Stimulated activated CD8-positive, alpha-beta memory T cell treated with anti-CD3 and anti-CD28 coated beads, Interleukin-15, amount 100 ng/mL, for 4 hours (primary cell): ENCODE results near the gene COBLL1.

ENCODE experiments used
- DNase-seq, 2 donors: peaks; one replicate each; pipeline ENCODE4 v3.0.0-alpha.2; 2020; ENCODE audit warnings: low read depth in 2 of 2

Gene COBLL1

DNA sequence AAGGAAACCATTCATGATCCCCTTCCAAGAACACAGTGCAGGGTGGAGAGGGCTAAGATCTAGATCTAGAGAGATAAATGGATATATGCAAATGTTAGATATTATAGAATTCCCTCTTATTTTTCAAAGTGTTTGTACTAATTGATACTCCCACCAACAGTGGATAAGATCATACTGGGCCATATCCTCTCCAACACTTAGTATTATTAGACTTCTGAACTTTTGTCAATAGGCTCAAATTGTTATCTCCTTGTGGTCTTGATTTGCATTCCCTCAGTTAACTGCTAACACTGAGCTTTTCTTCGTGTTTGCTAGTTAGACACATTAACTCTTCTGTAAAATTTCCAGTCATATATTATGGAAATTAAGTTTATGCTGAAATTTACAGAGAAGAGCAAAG, 163.9 kb downstream of the COBLL1 start:
- no peak for DNase-seq

DNA sequence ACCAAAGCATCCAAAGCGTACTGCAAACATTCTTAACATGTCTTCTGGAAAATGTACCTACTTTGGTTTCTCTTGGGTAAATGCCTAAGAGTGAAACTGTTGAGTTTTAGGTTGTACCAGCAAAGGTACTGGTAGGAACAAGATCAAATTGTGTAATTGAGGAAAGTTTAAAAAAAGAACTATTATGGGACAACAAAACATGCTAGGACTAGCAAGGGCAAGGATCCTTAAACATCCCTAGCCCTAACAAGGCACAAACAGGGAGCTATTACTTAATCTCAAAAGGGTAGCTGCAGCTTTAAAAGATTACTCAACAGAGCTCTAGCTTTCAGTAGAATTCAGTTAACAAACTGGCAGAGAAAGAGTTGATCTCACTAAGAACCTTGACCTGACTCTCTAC, 164.4 kb downstream of the COBLL1 start:
- no peak for DNase-seq

DNA sequence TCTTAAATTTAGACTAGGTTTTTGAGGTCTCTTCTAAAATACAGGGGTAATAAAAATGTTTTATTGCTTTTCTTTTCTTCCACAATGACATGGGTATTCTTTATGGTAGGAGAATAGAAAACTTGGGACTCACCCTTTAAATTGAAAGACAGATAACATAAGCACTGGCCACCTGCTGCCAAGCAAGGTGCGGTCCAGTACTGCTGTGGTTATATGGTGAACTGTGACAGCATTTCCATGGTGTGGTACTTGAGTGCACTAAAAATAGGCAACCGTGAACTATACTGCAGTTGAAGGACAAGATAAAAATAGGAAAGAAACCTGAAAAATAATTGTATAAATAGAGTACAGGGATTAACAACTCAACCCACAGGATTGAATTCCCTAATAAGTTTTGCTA, 165.9 kb downstream of the COBLL1 start:
- DNase-seq = no peak

DNA sequence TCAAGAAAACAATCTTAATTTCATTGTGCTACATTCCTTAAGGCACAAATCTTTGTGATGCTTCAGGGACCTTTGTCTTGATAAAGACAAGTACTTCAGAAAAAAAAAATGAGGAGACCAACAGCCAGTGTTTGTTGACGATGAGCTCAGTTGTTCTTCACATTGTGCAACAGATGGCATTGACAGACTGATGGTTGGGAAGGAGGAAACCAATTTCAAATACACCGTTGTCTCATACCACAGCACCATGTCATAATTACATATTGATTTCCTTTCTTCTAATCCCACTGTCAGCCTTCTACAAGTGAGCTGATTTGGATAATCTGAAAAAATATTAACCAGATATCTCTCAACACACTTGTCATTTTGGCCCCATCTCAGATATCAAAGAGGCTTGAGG, 166.6 kb downstream of the COBLL1 start:
- DNase-seq = no peak

DNA sequence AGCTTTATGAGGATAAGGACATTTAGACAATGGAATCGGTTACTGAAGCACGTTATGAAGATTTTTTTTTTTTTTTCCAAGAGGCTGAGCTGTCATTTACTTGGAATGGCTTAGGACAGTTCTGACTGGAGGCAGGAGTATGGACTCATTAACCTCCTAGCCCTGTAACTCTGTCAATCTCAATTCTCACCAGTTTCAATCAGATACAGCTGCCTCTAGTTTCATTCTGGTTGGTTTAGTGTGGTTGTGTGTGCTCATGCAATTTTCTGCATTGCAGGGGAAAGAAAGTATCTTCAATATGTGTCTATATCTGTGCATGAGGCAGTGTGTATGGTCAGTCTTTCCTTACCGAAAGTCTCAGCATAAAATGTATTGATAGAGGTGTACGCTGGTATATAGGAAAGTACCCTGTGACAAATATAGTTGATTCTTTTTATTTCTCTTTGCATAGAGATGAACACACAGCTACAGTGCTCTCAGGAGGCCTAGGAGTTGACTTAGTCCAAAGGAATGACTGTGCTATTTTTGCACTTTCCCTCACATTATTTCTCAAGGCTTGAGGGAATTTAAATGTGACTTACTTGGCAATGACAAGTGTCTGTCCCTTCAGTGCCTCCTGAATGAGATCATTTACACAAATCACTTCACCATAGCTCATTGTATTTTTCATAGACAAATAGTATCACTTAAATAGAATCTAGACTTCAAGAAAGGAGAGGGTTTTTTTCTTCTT, 169.8 kb downstream of the COBLL1 start:
- DNase-seq = no peak

DNA sequence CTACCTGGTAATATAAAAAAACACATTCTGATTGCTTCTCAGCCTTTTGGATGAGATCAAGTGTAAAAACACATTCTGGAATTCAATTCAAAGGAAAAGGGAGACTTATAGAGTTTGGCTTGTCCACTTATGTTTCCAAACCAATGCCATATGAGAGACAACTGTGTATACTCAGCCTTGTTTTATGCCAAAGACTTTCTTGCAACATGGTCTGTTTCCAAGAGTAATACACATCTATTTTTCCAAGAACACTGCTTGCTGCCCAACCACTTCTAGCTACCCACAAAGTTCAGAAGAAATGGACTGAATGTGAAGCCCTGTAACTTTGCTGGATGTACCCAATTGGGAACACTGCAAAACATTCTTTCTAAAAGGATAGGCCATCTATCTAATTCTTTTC, 172.3 kb downstream of the COBLL1 start:
- DNase-seq = no peak

DNA sequence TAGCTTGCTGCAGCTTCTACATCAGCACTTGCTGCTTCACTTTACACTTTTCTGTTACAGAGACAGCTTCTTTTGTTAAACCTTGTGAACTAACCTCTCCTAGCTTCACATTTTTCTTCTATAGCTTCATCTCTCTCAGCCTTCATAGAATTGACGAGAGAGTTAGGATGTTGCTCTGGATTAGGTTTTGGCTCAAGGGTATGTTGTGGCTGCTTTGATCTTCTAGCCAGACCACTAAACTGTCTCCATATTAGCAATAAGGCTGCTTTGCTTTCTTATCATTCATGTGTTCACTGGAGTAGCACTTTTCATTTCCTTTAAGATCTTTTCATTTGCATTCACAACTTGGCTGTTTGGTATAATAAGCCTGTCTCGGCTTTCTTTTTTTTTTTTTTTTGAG, 174.1 kb downstream of the COBLL1 start:
- DNase-seq = no peak

DNA sequence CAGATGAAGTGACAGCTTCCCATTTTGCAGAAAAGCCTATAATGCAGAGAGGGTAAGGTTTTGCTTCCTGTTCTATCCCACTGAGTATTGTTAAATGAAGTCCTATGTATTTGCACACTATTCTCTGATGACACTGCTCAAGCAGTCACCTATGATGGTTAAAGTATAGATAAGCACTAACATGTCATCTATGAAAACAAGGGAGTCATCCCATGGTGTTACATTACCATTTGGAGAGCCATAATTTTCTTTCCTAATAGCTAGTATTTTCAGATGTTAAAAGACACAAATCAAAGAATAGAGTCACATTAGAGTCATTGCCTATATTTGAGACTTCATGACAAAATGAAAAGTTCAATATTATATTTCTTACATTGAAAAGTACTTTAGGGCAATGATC, 177.6 kb downstream of the COBLL1 start:
- no peak for DNase-seq

DNA sequence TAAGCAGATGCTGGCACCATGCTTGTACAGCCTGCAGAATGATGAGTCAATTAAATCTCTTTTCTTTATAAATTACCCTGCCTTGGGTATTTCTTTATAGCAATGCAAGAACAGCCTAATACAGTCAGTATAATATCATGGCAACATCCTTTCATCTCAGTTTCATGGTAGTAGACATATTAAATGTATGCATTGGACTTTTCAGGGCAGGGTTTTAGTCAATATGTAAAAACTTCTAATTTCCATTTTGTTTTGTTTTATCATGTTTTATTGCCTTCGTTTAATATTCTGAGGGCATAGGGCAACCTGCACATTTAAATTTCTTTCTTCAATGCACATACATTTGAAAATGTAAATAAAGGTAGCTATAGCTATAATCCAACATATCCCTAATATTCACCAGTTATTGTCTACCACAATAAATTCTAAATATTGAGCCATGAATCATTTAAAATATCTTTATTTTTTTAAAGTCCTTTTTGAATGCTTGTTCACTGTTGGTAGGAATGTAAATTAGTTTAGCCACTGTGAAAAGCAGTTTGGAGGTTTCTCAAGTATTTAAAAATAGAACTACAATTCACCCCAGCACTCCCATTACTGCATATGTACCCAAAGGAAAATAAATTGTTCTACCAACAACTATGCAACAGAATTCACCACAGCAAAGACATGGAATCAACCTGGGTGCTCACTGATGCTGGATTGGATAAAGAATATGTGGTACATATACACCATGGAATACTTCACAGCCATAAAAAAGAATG, 178.6 kb downstream of the COBLL1 start:
- DNase-seq = no peak

DNA sequence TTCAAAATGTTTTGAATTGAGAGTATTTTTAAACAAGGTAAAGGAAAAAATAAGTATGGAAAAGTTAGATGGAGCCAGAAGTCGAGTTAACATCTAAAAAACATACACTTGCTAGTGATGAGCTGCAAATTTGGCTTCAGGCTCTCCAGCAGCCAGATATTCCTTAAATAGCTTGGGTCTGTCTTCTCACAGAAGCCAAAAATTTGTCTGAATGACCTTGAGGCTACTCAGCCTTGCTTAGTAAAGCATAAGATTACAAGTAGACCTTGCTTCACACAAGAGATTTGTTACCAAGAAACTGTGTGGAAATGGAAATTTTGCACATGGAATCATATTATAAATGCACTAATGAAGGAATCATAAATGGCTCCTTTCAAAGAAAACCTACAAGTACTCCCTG, 179.6 kb downstream of the COBLL1 start:
- no peak for DNase-seq

DNA sequence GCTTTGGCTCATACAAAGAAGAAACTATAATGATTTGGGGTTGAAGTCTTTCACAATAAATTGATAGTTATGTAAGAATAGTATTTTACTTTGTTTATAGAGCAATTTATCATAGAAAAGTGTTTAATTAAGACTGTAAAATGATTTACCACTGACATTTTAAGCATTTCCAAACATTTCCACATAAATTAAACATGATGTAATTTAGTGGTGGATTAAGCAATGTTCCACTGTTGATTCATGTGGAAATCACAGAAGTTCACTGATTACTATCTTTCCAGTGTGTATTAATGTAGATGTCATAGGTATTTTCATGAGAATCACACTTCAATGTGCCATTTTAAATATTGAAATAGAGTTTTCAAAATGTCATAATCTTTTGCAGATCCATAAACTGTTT, 180.3 kb downstream of the COBLL1 start:
- DNase-seq = no peak

DNA sequence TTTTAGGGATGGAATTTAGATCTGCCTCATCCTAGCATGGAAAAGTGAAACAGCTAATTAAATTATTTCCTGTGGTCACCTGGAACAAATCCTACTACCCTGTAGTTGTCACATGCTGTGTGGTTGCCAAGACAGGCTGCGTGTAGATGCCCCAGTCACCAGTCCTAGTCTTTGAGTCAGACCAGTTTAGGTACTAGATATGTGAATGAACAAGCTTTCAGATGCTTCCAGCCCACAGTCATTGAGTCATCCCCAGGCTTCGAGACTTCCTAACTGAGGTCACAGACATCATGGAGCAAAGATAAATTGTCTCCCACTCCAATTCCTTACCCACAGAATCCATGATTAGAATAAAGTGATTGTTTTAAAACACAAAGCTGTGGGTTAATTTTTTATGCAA, 184.5 kb downstream of the COBLL1 start:
- DNase-seq = no peak

DNA sequence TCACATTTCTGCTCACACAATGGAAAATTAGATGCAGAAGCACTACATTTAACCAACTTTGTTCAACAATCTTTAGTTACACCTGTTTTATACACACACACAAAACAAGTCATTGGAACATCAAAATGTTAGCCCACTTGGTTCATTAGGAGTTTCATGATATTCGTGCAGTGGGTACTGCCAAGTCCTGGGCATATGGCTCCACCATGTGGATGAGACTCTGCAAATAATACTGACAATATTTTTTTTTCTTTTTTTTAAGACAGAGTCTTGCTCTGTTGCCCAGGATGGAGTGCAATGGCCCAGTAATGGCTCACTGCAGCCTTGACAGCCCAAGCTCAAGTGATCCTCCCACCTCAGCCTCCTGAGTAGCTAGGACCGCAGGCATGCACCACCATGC, 185.9 kb downstream of the COBLL1 start:
- DNase-seq = no peak

DNA sequence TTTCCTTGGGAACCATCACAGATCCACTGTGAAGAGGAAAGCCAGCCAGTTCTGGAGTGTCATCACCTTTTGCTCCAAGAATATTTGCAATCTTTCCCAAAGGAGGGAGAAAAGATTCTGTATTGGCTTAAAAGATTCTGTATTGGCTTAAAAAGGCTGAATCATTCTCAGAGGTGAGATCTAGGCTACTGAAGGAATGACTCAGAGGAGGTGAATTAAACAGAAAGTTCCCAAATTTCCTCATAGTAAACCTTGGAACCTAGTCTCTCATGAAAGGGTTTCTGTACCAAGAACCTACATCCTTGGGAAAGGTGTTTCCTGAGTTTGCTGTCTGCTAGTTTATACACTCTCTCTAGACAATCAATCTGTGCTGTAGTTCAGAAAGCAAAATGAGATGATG, 186.3 kb downstream of the COBLL1 start:
- DNase-seq = no peak

DNA sequence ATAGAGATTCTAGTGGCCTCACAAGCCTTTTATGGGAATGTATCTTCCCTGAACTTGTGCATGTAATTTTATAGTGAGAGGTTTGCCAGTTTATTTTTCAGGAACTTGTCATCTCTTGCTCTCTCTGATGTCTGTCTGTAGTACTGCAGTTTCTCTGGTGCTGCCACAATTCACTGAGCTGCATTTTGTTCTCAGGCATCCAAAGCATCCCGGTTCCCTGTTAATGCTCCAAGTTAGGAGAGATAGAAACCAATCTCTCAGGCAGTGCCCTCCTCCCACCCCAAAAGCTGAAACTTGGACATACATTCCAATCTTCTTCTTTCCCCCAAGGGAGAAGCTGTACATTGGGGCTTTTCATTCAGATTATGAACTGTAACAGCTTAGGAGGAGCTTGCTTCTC, 190.3 kb downstream of the COBLL1 start:
- no peak for DNase-seq

DNA sequence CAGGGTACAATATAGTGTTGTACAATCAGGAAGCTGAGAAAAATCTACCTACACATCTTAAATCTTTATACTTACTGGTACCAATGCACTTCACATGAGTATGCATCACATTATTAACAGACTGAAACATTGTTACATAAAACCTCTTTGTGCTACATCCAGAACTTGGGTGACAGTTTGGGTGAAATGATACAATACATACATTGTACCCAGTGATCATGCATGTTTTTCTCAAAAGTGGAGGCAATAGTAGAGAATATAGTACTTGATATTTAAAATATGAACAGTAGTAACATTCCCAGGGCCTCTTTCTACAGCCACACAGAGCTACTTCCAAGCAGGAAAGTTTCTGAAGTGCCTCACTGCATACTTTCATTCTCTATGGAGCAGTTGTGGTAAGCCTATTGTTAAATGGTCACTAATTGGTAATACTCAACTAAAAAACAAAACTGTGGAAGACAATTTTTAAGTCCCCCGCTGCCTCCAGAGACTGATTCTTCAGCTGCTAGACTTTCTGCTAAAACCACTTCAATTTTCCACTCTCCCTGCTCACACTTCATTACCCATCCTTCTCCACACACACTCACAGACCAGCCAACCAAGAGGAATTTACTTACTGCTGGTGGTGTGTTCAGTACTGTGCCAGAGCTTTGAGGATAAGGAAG, 197.5 kb downstream of the COBLL1 start:
- DNase-seq = no peak

DNA sequence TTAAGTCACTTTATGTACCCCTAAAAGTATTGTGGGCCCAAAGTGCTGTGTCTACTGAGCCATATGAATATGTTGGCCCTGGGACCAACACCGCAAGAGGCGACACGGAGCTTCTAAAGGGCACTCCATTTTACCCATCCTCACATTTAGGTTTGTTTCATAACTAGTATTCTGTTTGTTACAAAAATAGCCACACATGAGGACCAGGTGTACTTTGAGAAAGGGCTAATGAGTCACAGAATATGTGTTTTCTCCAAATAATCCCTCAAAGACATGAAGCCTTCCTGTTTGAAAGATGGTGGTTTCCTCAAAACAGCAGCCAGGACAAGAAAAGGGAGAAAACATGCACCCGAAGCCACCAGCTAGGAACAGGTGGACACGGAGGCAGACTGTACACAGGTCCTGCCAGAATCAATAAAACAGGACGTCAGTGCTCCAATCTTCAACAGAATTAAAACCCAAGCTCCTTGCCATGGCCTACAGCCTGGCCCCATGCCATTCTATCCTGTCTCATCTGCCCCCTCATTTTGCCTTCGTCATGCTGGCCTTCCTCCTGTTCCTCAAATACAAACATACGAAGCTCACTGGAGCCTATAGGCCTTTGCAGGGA, 198.6 kb downstream of the COBLL1 start:
- DNase-seq = no peak

DNA sequence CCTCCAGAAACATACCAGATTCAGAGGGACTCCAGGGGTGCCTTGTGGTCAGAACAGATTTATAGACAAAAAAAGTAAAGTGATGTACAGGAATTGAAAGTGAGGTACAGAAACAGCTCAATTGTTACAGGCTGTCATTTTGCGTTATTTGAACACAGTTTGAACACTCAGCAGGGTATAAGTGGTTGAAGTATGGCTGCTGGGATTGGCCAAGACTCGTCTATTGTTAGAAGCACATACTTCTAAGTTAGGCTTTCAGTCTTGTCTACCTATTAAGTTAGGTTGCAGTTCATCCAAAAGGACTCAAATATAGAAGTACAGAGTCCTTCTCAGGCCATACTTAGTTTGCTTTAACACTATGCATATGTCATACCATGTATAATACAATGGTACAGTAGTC, 199.4 kb downstream of the COBLL1 start:
- no peak for DNase-seq
